Stomach (tissue), 9 donors: ENCODE data around the gene FLCN. TPM values are rescaled to one million over a fixed set of nuclear protein-coding genes. Genes with fewer than 3 reads are reported as not detected.

Experiments
- DNase-seq, 2 donors: peaks; one replicate each; pipeline versions ENCODE4 v3.0.0 to v3.0.0-alpha.2; 2013 to 2019
- H3K27ac ChIP-seq, 5 donors: fragments of 200-600 bp in 4 of 5; sonication (generic) in 4 of 5; one replicate each; pipeline ENCODE4 v1.5.1; 2013 to 2019; ENCODE audit warnings: mild to moderate bottlenecking in 1 of 5, moderate library complexity in 1 of 5
- H3K27me3 ChIP-seq, 3 donors: fragments of 200-600 bp; sonication (generic); one replicate each; pipeline ENCODE4 v1.5.1; 2017 to 2019; ENCODE audit warnings: mixed run types in 1 of 3
- H3K36me3 ChIP-seq, 4 donors: fragments of 200-600 bp; sonication (generic); 1 replicate in 3 of 4; 2 replicates in 1 of 4; pipeline ENCODE4 v1.5.1; 2016 to 2019
- H3K4me1 ChIP-seq, 4 donors: fragments of 200-600 bp; sonication (generic); one replicate each; pipeline ENCODE4 v1.5.1; 2016 to 2019
- H3K4me3 ChIP-seq, 4 donors: fragments of 200-600 bp; sonication (generic) in 3 of 4; one replicate each; pipeline ENCODE4 v1.5.1; 2016 to 2019; ENCODE audit warnings: mild to moderate bottlenecking in 1 of 4
- H3K9me3 ChIP-seq, 4 donors: fragments of 200-600 bp; sonication (generic); one replicate each; pipeline ENCODE4 v1.5.1; 2016 to 2019
- CTCF ChIP-seq, 7 experiments: fragments of 450-650 bp in 4 of 7; fragments of 200-600 bp in 3 of 7; sonication (generic) in 3 of 7; IDR thresholded peaks; one replicate each; pipeline ENCODE4 v1.5.1; 2016 to 2019; ENCODE audit warnings: antibody characterized with exemption in 7 of 7, control low read depth in 2 of 7, mild to moderate bottlenecking in 1 of 7
- EP300 ChIP-seq: sonication (generic); formaldehyde crosslinking; IDR thresholded peaks from one replicate; pipeline ENCODE4 v1.6.1; 2017; ENCODE audit warnings: antibody characterized with exemption
- POLR2A ChIP-seq, 4 donors: fragments of 450-650 bp; IDR thresholded peaks; one replicate each; pipeline ENCODE4 v1.6.1; 2016; ENCODE audit warnings: antibody characterized with exemption in 4 of 4, control low read depth in 2 of 4, mild to moderate bottlenecking in 1 of 4, moderate library complexity in 1 of 4
- POLR2AphosphoS5 ChIP-seq, 3 donors: sonication (generic); formaldehyde crosslinking; IDR thresholded peaks; one replicate each; pipeline ENCODE4 v1.6.1; 2016; ENCODE audit warnings: antibody characterized with exemption in 3 of 3
- WGBS, 5 donors: extraction: QIAGEN DNeasy Blood & Tissue Kit in 3 of 5; methylation state at CpG; one replicate each; pipeline versions ENCODE4 v1.1.5 to v1.1.7; 2013 to 2018; 5-methylcytosine and 5-hydroxymethylcytosine counted together
- intact Hi-C: fragments of 100-400 bp; cut with DNase I; formaldehyde crosslinking; loops from one replicate; pipeline ENCODE4 v1.15.1; 2023; ENCODE audit warnings: low total_unique reads
- polyA plus RNA-seq, 3 donors: library from polyadenylated mRNA; stranded (reverse); fragments of 200-250 nt; gene quantifications; one replicate each; pipeline ENCODE4 v1.2.3, GENCODE V29; 2013
- small RNA-seq, 4 donors: library from RNA; depleted of rRNA; stranded (forward); fragments of <200 nt; gene quantifications; one replicate each; pipeline ENCODE3, GENCODE V24; 2016
- total RNA-seq, 5 donors: library from RNA; depleted of rRNA; stranded (reverse); fragments of >200 nt; gene quantifications; one replicate each; pipeline versions ENCODE4 v1.1.0 to v1.2.3, GENCODE V29; 2014 to 2016
- donor health status: healthy with polysubstance abuse.
- donor health status: Bipolar disorder and iron deficiency.
- donor health status: healthy.

The FLCN gene
- total and polyA plus RNA-seq, 8 donors, result 6.9 to 378 (median 41.9) TPM

GRCh38 chr17:17164676-17165075, 72.3 kb downstream of the FLCN start:
- Histone ChIP-seq H3K27ac (no peak overlapping the region), H3K4me3 (no peak overlapping the region), H3K9me3 (no peaks in the 10 kb centered on the region), H3K36me3 (peaks cover 74 to 100% (median 100%) of the 10 kb centered on the region in 4 donors), H3K27me3 (no peaks in the 10 kb centered on the region), H3K4me1 (no peaks in the 10 kb centered on the region)
- WGBS, 5 donors, result 92 to 96% (median 94%) methylated on average over 9 to 17 of the region's 17 CpGs
- intact Hi-C loops, result no loop called here
- TF ChIP-seq EP300, result no peak
- no peak for TF ChIP-seq POLR2A (IDR thresholded peaks at IDR 0.05)
- no peak for TF ChIP-seq CTCF (IDR thresholded peaks at IDR 0.05)
- no peak for TF ChIP-seq POLR2AphosphoS5 (IDR thresholded peaks at IDR 0.05)
- DNase-seq, result no peak

GRCh38 chr17:17164156-17164555, 72.8 kb downstream of the FLCN start:
- Histone ChIP-seq H3K27ac (no peak overlapping the region), H3K4me1 (no peaks in the 10 kb centered on the region), H3K4me3 (no peak overlapping the region), H3K27me3 (no peaks in the 10 kb centered on the region), H3K9me3 (no peaks in the 10 kb centered on the region), H3K36me3 (peaks cover 74 to 100% (median 100%) of the 10 kb centered on the region in 4 donors)
- intact Hi-C loops, result no loop called here
- no peak for DNase-seq
- 94 to 95% (median 94%) methylated on average over 25 of the region's 25 CpGs for WGBS, 5 donors
- no peak for TF ChIP-seq CTCF (IDR thresholded peaks at IDR 0.05)
- no peak for TF ChIP-seq POLR2A (IDR thresholded peaks at IDR 0.05)
- no peak for TF ChIP-seq POLR2AphosphoS5 (IDR thresholded peaks at IDR 0.05)
- no peak for TF ChIP-seq EP300

Small RNA genes within 50 kb of the gene (small RNA-seq; reads per million reads assigned to genes)
- gene RNU6-767P, result 0 reads per million in 4 donors

Other genes starting within 250 kb of the FLCN start
- 100 to 1,000 TPM; 145 to 518 (median 261) TPM for gene MPRIP, start 194.7 kb downstream of the FLCN start, total RNA-seq
- 100 to 1,000 TPM in 2 of 3 donors, 10 to 100 TPM in 1; 80.2 to 123 (median 114) TPM for gene MPRIP, start 194.7 kb downstream of the FLCN start, polyA plus RNA-seq
- 1 to 10 TPM in 3 of 5 donors, not detected in 2; 1.1 to 2.8 (median 1.3) TPM for gene PLD6, start 30.8 kb downstream of the FLCN start, total RNA-seq
- gene PLD6, start 30.8 kb downstream of the FLCN start, polyA plus RNA-seq, result 1 to 10 TPM; 1.2 to 3.0 (median 1.5) TPM
- gene COPS3, start 44.1 kb upstream of the FLCN start, total RNA-seq, result 100 to 1,000 TPM in 2 of 5 donors, 10 to 100 TPM in 3; 11.1 to 291 (median 62.1) TPM
- gene COPS3, start 44.1 kb upstream of the FLCN start, polyA plus RNA-seq, result 10 to 100 TPM; 40.6 to 55.0 (median 42.2) TPM
- gene NT5M, start 66.2 kb upstream of the FLCN start, total RNA-seq, result 1 to 10 TPM in 2 of 5 donors, under 1 TPM in 1, not detected in 2; 0.72 to 6.6 (median 2.2) TPM
- 1 to 10 TPM; 1.5 to 4.4 (median 3.3) TPM for gene NT5M, start 66.2 kb upstream of the FLCN start, polyA plus RNA-seq
- 10 to 100 TPM in 2 of 5 donors, 1 to 10 TPM in 3; 2.9 to 14.5 (median 6.7) TPM for gene MED9, start 239.8 kb upstream of the FLCN start, total RNA-seq
- 10 to 100 TPM; 11.2 to 14.1 (median 12.3) TPM for gene MED9, start 239.8 kb upstream of the FLCN start, polyA plus RNA-seq